H7 (cell line): ENCODE results near the gene CCS. TPM values are rescaled to one million over a fixed set of nuclear protein-coding genes. Genes with fewer than 3 reads are reported as not detected.

Source experiments
- DNase-seq: peaks from one replicate; pipeline ENCODE4 v3.0.0; 2012
- H3K27me3 ChIP-seq: 2 replicates; pipeline ENCODE4 v1.6.0; 2011; ENCODE audit warnings: mild to moderate bottlenecking, low read length; ENCODE audit not compliant: control insufficient read depth, insufficient read depth
- H3K36me3 ChIP-seq: replicated peaks from 2 replicates; pipeline ENCODE4 v1.5.1; 2011; ENCODE audit warnings: low read length; ENCODE audit not compliant: control insufficient read depth, insufficient read depth
- H3K4me3 ChIP-seq: 2 replicates; pipeline ENCODE4 v1.5.1; 2011; ENCODE audit warnings: low read depth, mild to moderate bottlenecking, control low read depth, low read length, moderate library complexity; ENCODE audit not compliant: insufficient read depth
- total RNA-seq: library from RNA; depleted of rRNA; stranded (reverse); fragments of >200 nt; shearing (Covaris generic); gene quantifications from 2 replicates; pipeline ENCODE4 v1.2.3, GENCODE V29; 2014

Gene CCS
- total RNA-seq, 1 experiment from 2014 or later = 47.6 TPM

DNA sequence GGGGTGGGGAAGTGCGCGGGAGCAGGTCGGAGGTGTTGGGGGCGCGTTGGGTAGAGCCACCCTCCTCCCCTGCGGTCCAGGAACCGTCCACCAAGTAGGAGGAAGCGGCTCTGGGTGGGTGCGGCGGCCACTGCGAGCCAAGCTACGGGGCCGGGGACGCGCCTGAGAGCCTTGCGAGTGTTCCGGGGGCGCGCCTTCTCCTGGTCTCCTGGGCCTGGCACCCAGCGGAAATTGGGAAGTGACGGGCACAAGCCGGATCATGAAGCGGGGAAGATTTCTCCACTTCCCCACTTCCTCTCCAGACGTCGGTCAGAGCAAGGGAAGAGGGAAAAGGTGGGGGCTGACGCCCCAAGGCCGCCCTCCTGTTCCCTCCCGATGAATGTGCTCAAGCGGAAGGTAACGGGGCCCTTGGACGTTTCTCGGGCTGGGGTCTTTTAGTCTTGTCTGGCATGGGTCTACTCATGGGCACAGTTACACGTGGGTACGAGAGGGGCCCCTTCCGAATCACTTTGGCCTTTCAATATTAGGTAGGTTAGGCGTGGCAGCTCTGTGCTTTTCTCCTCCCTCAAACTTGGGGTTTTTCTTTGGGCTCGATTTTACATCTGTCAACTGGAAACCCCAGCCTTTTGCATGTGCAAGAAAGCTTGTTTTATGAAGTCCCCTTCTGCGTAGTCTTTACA is 24.3 kb downstream of the CCS start:
- Histone ChIP-seq H3K4me3 (peak overlapping the region; percentile 97), H3K27me3 (no peaks in the 10 kb centered on the region), H3K36me3 (peaks cover 18% of the 10 kb centered on the region)
- no peak for DNase-seq

DNA sequence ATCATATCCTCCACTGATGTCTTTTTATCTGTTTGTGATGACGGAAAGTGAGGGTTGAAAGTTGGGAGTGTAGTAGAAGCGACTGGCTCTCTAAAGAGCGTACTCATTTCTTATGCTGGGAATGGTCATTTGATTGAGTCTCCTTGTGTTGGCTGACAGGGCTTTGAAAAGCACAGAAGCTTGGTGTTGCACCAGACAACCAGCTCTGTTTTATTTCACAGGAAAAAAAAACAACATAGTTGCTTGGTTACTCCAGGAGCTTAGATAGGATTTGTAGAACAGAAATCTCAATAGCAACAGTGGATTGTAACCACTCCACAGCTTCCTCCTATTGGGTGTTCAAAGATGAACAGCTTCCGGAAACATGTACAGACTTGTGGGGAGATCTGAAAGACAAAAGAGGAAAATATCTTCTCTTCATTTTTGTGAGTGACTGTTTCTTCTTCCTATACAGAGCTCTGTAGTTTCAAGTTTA is 26.1 kb downstream of the CCS start:
- Histone ChIP-seq H3K27me3 (no peaks in the 10 kb centered on the region), H3K36me3 (peaks cover 28% of the 10 kb centered on the region), H3K4me3 (no peak overlapping the region)
- no peak for DNase-seq

DNA sequence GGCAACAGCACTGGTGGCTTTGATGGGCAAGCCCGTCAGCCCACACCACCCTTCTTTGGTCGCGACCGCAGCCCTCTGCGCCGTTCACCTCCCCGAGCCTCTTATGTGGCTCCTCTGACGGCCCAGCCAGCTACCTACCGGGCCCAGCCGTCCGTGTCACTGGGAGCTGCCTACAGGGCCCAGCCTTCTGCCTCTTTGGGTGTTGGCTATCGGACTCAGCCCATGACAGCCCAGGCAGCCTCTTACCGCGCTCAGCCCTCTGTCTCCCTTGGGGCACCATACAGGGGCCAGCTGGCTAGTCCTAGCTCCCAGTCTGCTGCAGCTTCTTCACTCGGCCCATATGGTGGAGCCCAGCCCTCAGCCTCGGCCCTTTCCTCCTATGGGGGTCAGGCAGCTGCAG is 31.5 kb downstream of the CCS start:
- DNase-seq = no peak
- peaks cover 62% of the 10 kb centered on the region for H3K36me3 ChIP-seq
- no peaks in the 10 kb centered on the region for H3K27me3 ChIP-seq
- H3K4me3 ChIP-seq = no peak overlapping the region

DNA sequence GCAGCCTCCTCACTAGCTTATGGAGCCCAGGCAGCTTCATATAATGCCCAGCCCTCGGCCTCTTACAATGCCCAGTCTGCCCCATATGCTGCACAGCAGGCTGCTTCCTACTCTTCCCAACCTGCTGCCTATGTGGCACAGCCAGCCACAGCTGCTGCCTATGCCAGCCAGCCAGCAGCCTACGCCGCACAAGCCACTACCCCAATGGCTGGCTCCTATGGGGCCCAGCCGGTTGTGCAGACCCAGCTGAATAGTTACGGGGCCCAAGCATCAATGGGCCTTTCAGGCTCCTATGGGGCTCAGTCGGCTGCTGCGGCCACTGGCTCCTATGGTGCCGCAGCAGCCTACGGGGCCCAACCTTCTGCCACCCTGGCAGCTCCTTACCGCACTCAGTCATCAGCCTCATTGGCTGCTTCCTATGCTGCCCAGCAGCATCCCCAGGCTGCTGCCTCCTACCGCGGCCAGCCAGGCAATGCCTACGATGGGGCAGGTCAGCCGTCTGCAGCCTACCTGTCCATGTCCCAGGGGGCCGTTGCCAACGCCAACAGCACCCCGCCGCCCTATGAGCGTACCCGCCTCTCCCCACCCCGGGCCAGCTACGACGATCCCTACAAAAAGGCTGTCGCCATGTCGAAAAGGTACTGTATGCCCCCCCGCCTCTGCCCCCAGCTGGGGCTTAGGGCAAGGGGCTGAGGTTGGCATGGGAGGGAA is 32.2 kb downstream of the CCS start:
- DNase-seq = no peak
- H3K4me3 ChIP-seq = no peak overlapping the region
- peaks cover 68% of the 10 kb centered on the region for H3K36me3 ChIP-seq
- H3K27me3 ChIP-seq = no peaks in the 10 kb centered on the region

DNA sequence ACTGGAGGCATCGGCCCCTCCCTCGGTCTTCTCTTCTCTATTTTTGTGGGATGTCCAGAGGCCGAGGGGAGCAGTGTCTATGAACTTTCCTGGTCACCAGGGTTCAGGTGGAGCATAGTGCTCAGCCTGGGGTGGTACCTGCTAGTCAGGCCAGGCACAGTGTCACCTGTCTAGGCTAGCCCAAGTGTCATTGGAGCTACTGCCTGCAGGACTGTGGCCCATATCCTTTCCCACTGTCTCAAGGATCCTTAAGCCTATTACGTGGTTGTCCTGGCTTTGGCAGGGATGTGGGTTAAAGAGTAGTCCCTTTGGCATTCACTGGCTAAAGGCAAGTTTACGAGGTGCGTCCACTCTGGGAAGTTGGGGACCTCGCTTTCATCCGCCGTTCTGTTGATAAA is 32.8 kb downstream of the CCS start:
- no peak for DNase-seq
- no peak overlapping the region for H3K4me3 ChIP-seq
- H3K36me3 ChIP-seq = peaks cover 70% of the 10 kb centered on the region
- H3K27me3 ChIP-seq = no peaks in the 10 kb centered on the region

DNA sequence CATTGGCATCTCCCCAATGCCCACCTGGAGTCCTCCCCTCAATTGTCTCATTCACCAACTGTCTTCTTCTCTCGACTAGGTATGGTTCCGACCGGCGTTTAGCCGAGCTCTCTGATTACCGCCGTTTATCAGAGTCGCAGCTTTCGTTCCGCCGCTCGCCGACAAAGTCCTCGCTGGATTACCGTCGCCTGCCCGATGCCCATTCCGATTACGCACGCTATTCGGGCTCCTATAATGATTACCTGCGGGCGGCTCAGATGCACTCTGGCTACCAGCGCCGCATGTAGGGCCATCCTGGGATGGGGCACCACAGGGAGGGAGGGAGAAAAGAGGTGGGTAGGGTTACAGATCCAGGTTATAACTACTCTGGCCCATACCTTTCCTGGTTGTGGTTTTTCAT is 33.4 kb downstream of the CCS start:
- Histone ChIP-seq H3K4me3 (no peak overlapping the region), H3K36me3 (peaks cover 68% of the 10 kb centered on the region), H3K27me3 (no peaks in the 10 kb centered on the region)
- DNase-seq = no peak

DNA sequence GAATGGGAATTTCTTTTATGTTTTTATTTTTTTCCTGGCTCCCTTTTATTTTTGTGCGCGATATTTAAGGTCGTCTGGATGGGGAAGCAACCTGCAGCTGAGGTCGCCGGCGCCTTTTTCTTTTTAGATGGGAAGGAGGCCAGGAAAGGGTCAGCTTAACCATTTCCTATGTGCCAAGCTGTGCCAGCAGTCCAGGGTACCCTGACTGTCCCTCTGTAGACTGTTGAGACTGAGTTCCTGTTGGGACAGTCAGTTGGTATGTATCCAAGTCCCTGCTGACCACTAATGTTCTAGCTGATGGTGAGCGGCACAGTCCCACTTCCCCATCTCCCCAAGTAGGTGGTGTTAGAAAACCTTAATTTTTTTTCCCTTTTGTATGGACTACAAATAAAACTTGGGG is 33.9 kb downstream of the CCS start:
- no peak for DNase-seq
- Histone ChIP-seq H3K27me3 (no peaks in the 10 kb centered on the region), H3K4me3 (no peak overlapping the region), H3K36me3 (peaks cover 68% of the 10 kb centered on the region)

DNA sequence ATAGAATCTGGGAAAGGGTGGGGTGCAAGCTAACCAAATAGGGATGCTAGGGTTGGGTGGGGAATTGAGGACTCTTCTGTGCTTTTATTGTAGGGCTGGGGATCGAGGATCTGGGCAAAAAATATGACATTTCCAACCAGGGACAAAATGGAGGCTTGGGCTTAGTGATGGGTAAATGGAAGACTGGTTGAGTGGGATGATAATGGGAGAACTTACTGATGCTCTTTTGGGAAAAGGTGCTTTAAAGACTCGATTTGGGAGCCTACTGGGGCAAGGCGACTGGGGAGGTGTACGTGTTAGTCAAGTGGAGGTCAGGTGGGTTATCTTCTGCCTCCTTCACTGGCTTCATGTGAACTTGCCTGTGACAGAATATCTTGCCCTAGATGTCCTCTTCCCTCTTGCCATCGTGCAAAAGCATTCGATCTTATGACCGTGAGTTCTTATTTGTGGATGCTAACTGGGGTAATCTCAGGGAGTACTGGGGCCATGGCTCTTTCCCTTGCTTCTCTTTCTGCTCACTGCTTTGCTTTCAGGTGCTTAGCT is 35.1 kb downstream of the CCS start:
- no peak for DNase-seq
- H3K36me3 ChIP-seq = peaks cover 61% of the 10 kb centered on the region

DNA sequence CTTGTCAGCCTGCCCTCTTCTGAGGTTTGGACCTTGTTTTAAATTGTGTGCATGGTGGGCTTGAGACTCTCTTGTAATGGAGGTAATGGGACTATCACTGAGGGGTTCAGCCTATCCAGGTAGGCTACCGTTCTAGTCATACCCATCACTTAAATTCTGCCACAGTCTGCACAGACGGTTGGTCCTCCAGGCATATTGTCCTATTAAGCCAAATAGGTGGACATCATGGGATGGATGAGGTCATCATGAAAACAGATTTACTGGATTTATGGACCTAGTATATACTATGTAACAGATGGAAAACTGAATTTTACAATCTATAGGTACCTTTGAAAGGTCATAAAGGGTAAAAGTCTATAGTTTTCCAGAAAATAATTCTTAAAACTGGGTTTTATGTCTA is 36.4 kb downstream of the CCS start:
- no peak overlapping the region for H3K4me3 ChIP-seq
- H3K27me3 ChIP-seq = no peaks in the 10 kb centered on the region
- peaks cover 57% of the 10 kb centered on the region for H3K36me3 ChIP-seq
- DNase-seq = no peak

More for the DNA sequence above, 35.1 kb downstream of the CCS start:
- no peak overlapping the region for H3K4me3 ChIP-seq
- H3K27me3 ChIP-seq = no peaks in the 10 kb centered on the region

DNA sequence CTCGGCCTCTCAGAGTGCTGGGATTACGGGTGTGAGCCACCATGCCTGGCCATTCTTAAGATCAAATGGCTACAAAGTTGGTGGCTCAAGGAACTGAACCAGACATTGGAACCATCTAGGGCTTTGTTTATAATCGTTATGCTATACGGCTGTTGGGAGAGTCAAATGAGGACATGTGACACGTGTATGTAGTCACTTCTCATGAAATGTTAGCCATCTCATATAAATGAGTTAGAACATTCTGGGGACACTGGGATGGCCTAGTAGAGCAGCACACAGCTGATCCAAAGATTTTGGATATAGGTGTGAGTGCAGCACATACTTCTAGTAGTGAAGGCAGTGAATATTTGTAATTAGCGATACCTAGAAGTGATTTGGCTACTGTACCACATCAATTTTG is 38.9 kb downstream of the CCS start:
- H3K27me3 ChIP-seq = no peaks in the 10 kb centered on the region
- DNase-seq = no peak
- peaks cover 36% of the 10 kb centered on the region for H3K36me3 ChIP-seq
- H3K4me3 ChIP-seq = no peak overlapping the region

DNA sequence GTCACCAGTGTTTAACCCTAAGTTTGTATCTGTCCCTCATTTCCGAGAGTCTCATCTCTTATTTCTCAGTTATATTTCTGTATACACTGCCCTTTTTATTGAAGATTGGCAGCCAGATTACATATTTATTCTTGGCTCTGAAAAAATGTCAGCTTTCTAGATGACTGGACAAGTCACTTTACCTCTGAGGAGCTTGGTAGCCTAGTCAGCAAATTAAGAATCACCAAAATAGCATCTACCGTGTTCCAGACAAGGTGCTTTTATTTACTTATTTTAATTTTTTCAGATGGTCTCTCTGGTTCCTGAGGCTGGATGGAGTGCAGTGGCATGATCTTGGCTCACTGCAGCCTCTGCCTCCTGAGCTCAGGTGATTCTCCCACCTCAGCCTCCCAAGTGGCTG is 40.0 kb downstream of the CCS start:
- Histone ChIP-seq H3K4me3 (no peak overlapping the region), H3K36me3 (peaks cover 25% of the 10 kb centered on the region), H3K27me3 (no peaks in the 10 kb centered on the region)
- DNase-seq = no peak

DNA sequence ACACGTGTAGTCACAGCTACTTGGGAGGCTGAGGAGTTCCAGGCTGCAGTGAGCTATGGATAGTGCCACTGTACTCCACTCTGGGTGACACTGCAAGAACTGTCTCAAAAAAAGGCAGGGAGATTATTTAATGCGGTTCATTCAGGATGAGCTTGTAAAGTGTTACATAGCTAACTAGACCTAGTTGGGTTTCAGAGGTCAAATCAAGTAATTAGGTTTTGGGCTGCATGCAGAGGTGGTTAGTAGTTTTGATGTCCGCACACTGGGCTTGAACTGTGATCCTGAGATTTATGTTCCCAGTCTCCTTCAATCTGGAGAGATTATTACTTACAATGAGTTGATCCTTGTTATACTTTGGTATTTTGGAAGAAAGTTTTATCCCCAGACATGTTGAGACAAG is 43.4 kb downstream of the CCS start:
- H3K4me3 ChIP-seq = no peak overlapping the region
- no peak for DNase-seq
- H3K27me3 ChIP-seq = no peaks in the 10 kb centered on the region
- peaks cover 18% of the 10 kb centered on the region for H3K36me3 ChIP-seq

DNA sequence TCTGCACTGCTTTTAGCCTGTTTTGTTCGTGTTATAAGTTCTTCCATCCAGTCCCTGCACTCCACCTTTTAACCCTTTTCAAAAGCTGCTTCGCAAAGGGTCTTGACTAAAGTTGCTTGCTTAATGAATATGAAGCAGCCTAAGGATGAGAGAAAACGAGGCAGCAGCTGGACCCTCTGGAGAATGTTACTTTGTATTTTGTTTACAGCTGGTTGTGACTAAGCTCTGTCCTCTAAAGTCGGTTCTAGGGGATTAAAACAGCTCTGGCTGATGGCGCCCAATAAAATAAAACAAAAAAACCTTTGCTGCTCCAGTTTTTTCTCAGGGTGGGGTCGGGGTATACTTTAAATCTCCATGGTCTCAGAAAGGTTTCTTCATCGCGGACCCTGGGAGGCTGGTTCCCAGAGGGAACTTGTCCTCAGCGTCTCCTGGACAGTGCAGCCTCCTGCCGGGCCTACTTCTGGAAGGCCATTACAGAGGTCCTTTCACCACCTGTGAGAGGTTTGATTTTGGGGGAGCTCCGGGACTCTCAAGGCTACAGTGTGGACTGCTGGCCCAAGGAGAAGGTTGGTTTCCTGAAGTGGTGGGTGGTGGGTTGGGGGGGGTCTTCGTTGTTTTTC is 44.7 kb downstream of the CCS start:
- Histone ChIP-seq H3K27me3 (no peaks in the 10 kb centered on the region), H3K4me3 (peak overlapping the region; percentile 26), H3K36me3 (peaks cover 25% of the 10 kb centered on the region)
- no peak for DNase-seq

DNA sequence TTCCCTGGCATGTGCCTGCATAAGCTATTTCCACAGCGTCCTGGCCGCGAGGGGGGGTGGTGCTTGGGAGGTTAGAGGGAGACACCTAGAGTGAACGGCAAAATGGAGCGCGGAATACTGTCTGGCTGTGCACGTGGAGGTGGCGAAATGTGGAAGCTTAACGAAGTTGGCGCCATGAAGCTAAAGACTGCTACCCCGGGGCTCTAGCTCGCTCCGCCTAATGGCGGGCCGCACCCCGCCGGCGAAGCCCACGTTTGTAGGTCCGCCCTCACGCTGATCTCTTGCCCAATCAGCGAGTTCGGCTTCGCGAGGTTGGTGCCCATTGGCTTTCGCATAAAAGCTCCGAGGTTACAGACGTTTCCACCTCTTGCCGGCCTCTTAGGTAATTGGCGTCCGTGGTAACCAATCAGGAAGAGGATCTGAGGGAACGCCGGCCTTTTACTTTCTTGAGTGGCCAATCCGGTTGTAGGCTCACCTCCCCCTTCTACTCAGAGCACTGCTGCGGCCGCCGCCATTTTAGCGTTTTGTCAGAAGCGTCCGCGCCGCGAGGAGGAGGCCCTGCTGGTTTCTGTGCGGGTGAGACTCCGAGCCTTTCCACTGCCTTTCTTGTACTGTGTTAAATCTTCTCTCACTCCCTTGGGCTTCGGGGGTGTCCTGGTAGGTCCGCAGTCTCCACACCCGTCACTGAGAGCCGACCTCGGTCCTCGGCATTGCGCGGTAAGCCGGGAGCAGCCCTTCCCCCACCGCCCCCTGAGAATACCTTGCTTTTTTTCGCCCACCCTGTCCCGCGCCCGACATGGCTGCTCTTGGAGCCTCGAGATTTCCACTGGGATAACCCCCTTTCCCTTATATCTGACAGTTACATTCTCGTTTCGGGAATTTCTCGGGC is 45.4 kb downstream of the CCS start, which contains the start of gene RBM4:
RBM4 (plus strand) TSS at position 527 of the 889 bp plus-strand sequence. CDS start 1,009 bp downstream, outside the sequence.
- Histone ChIP-seq H3K4me3 (peak within 1 kb of the TSS; percentile 85), H3K36me3 (peaks cover 31% of the 10 kb centered on the region), H3K27me3 (no peaks in the 10 kb centered on the region)
- DNase-seq = peak; percentile 99
